Activated CD8-positive, alpha-beta memory T cell treated with anti-CD3 and anti-CD28 coated beads for 1 hour (primary cell): ENCODE measurements around the gene NAPA.
"Not testable (repeated sequence)": the region's sequence is repeated elsewhere in the genome, so short reads cannot be mapped to it uniquely, and the experiment has no call there.

Experiments used
- DNase-seq, 2 donors: peaks; one replicate each; pipeline ENCODE4 v3.0.0-alpha.2; 2020; ENCODE audit warnings: low read depth in 1 of 2; ENCODE audit errors: extremely low read depth in 1 of 2

NAPA gene

DNA sequence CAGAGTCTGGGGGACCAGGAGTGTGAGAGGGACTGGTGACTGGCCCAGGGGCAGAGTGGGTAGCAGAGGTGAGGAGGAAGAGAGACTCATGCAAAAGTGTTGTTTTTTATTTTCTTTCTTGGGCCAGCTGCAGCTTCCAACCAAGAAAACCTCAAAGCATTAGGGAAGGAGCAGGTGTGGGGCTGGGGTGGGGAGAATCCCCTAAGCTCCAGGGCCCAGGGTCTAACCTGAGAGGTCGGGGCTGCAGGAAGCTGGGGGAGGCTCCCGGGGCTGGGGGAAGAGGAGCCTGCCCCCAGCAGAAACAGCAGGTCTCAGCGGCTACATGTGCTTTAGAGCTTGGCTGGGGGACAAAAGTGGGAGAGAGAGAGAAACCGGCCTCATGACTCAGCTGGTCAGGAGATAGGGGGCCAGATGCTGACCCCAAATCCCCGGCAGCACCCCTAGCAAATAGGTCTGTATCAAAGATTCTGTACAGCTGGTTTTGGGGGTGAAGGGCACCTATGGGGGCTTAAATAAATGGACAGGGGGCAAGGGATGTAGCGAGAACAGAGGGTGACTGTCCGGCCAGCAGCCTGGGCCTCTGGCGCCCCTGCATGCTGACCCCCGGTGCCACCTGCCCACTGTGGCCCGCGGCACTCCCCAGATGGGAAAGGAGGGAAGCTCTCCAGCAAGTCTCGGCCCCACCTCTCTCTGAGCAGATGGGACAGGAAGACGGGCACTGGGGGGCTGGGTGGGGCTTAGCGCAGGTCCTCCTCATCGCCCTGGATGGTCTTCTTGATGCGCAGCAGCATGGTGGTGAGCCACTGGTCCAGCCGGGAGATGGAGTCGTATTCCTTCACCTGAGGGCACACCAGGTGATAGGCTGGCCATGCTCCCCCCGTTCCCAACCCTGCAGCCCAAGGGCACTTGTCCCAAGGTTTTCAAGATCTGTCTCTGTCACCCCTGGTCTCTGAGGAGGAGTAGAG, 27.0 kb downstream of the NAPA start:
- DNase-seq: no peak

DNA sequence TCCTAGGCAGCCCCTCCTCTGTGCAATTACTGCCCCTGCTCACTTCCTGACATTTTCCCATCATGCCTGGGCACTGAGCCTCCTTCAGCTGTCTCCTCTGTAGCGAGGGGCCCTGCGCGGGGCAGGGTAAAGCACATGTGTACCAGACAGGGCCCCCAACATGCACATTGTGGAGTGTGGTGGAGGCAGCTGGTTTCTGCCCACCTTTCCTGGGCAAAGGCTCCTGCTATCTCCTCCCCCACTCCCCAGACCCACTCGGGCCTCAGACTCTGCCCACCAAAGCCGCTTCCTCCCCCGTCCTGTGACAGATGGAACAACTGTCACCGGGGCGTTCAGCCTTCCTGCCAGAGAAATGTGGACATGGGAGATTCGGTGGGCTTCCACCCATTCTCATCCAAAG, 28.0 kb downstream of the NAPA start:
- DNase-seq: no peak

DNA sequence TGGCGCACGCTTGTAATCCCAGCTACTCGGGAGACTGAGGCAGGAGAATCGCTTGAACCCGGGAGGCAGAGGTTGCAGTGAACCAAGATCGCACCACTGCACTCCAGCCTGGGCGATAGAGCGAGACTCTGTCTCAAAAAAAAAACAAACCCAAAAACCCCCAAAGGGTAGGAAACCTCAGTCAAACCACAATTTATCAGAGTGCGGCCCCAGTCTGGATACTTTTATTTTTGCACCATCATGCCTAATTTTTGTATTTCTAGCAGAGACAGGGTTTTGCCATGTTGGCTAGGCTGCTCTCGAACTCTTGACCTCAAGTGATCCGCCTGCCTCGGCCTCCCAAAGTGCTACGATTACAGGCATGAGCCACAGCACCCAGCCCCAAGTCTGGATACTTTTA, 28.6 kb downstream of the NAPA start:
- DNase-seq: not testable (repeated sequence)

DNA sequence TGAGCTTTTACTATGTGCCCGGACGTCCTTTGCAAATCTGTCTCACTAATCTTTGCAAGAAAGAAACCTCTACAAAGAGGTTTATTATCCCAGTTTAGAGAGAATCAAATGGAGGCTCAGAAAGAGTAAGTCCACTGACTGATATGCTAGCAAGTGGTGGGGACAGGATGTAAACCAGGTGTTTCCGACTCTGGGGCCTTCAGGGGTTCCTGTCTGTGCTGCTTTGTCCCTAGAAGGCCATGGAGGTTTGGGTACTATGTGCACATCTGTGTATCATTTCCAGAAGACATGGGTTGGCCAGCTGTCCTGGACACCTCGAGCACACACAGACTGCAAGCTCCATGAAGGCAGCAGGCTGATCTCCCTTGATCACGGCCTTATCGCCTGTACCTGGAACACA, 29.7 kb downstream of the NAPA start:
- no peak for DNase-seq

DNA sequence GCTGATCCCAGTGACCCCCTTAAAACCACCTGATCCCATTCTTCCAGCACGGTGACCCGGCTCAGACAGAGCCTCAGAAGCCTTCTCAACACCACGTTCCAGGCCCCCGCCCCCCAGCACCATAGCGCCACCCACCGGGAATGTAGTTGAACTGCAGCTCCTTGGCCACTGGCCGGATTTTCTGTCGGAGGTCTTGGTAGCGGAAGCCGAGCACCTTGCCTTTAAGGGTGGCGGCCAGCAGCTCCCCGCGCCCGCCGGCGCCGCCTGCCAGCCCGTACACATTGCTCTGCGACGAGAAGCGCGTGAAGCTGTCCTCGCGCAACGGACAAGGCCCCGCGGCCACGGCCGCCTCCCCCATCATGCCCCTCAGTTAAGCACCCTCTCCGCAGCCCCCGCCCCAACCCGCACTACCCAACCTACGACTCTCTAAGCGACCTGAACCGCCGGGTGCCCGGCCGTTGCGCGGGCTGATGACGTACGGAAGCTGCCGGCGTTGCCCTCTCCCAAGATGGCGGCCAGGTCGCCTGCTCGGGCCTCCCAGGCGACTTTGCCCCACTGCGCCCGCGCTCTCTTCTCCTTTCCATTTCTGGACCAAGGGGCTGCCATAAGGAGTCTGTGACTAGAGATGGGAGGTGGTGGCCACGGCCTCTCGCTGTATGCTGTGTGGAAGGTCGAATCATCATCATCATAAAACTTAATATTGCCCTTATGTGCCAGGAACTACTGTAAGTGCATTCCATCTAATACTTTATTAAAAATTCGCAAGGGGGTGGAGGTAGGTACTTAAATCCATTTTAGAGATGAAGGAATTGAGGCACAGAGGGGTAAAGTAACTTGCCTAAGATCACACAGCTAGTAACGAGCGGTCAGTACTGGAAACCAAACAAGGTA, 30.8 kb downstream of the NAPA start, which contains the start of gene KPTN:
Gene KPTN, minus strand, starts transcription at position 420 of the 891 bp plus-strand sequence. Its CDS starts 59 bp downstream, at position 361.
- DNase-seq: peak; percentile 65 to 84

DNA sequence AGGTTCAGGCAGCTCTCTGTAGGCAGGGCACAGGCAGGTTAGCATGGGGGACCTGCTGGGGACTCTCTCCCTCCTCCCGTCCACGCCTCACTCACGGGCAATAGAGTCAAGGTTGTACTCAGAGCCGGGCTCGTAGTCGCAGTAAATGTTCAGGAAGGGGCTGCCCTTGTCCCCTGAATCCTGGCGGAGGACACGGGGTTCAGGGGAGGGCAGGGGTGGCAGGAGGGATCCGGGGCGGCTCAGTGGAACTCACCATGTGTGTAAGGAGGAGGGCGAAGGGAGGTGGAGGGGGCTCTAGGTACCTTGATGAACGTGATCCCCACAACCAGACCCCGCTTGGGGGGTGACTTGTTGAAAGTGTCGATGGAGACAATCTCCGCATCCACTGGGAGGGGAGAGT, 31.7 kb downstream of the NAPA start:
- no peak for DNase-seq

DNA sequence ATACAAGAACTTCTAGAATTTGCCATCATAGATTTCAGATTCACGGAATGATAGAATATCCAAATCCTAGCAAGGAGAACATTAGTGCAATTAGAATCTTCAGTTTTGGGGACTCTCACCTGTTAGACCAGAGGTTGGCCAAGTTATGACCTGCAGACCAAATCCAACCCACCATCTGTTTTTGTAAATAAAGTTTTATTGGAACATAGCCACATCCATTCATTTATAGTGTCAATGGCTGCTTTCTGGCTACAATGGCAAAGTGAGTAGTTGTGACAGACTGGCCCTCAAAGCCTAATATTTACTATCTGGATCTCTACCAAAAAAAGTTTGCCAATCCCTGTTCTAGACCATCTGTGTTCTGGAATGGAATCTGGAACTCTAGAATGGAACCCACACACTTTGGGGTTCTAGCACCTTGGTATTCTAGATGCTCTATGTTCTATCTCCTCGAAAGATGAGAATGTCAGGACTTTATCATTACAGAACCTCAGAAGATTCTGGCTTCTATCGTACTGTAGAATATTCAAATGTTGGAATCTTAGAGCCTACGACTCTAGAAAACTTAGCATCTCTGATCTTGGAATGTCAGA, 33.3 kb downstream of the NAPA start:
- no peak for DNase-seq

DNA sequence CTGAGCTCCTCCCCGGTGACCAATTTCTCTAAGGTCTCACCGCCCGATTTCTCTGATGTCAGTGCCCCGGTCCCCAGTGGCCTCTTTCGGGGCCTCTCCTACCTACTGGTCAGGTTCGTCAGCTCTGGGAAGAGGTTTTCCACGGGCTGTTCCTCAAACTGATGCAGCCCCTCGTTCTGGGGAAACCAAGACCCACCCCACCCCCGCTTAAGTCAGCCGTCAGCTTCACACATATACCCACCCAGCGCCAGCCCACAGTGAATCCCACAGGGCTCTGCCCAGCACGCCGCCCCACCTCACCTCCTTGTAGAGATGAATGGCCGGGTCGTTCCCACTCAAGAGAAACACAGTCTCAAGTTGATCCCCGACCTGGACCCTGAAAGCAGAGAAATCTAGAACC, 34.2 kb downstream of the NAPA start:
- no peak for DNase-seq

DNA sequence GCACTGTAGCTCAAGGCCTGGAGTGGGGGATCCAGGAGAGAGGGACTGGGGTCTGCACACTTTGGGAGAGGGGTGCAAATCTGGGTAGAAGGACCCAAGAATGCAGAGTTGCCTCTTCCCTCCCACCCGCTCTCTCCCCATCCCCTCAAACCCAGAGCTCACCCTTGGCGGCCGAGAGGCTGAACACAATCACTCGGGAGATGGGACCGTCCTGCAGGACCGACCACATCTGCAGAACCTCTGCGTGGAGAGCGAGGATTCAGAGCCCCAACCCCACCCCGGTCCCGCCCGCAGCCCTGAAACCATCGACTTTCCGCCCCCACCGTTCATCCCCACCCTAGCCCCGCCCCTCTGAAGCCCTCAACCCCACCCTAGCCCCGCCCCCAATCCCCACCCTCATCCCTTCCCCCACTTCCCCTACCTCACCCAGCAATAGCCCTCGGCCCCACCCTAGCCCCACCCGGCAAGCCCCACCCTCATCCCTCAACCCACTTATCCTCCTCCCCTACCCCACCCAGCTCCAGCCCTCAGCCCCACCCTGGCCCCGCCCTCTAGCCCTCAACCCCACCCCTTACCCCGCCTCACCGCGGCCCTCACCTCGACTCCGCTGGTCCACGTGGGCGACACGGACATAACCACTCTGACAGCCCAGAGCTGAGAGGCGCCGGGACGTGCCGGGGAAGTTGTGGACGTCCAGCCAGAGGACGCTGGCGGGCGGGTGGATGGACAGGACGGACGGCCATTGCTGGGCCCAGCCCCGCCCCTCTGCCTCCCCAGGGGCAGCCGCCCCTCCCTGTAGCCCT, 35.0 kb downstream of the NAPA start:
- no peak for DNase-seq

DNA sequence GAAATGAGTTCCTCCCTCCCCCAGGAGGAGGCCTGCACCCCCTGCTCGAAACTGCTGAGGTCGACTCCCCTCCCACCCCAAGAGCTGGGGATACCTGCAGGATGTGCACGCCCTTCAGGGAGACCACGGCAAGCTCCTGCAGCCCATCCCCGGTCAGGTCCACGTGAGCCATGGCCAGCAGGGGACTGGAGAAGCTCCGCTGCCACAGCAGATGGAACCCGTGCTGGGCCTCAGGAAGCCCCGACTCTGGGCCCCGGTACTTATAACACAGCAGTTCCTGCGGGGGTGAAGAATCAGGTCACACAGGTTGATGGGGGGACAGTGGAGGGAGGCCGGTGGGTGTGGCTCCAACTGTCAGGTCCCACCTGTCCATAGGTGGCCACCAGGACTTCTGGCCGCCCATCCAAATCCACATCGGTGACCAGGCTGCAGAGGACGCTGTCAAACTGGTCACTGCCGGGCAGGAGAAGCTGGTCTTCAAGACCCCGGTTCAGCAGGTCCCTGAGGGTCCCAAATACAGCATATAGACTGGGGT, 38.4 kb downstream of the NAPA start:
- no peak for DNase-seq

DNA sequence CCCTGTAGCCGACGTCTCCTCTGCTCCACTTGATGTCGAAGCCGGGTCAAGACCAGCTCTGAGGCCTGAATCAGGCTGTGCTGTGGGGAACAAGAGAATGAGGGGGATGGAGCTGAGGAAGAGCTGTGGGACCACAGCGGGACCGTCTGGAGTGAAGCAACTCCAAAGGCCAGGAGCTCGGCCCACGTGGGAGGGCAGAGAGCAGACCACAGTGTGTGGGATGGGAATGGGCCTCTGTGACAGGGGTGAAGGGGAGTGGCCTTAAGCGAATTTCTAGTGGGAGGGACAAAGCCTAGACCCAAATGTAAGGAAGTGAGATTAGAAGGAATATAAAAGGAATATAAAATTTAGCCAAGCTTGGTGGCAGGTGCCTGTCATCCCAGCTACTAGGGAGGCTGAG, 39.4 kb downstream of the NAPA start:
- DNase-seq: no peak

DNA sequence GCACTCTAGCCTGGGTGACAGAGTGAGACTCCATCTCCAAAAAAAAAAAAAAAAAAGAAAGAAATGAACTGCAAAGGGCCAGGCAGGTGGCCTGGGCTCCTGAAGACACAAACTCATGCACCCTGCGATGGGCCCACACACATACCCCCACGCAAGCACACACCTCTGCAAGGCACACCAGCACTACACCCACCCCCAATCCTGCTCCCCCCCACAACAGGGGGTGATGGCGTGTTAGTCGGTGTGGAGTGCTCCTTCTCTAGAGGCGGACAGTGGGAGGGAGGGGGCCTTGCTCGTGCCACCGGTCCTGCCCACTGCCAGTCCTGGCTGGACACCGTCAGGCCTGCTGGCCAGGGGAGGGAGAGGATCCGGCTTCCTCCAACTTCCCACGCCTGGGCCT, 41.5 kb downstream of the NAPA start:
- no peak for DNase-seq

DNA sequence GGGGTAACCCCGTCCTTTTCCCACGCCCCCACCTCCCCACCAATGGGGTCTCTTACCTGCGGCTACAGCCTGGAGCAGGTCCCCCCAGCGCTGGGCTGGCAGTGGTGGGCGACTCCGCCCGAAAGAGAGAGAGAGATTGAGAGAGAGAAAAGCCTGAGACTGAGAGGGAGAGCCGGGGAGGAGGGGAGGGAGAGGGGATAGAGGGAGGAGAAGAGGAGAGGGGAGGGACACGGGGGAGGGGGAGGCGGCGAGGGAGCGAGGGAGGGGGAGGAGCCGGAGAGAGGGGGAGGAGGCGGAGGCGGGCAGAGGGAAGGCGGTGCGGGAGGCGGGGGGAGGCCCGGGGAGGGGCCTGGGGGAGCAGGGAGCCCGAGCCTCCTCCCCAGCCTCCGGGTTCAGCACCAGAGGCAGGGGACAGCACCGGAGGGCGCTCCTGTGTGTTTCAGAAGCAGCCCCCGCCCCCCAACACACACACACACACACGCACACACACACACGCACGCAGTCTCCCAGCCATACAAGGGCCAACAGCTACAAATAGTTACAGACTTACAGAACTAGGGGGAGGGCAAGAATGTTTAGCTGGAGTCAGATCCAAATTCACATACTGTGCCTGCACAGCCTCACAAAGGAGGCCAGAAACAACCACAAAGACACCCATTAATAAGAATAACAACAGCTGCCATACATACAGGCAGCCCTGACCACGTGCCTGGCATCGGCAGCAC, 43.0 kb downstream of the NAPA start, which contains the start of gene SLC8A2:
Gene SLC8A2, minus strand, starts transcription at position 161 of the 725 bp plus-strand sequence. CDS start 5,490 bp downstream, outside the sequence.
- peak in 1 of 2 donors; percentile 40 for DNase-seq

DNA sequence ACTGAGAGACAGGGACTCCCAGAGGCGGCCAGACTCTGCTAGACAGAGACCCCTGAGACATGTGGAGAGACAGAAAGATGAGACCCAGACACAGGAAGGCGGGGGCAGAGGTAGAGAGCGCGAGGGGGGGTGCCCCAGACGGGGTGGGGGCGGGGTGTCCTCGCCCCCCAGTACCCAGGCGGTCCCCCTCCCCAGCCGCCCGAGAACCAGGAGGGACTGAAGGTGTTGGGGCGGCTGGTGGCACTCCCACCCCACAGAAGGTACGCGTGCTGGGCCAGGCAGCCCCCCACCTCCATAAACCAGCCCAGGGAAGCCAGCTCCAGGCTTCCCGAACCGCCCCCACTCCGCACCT, 43.5 kb downstream of the NAPA start:
- DNase-seq: no peak

DNA sequence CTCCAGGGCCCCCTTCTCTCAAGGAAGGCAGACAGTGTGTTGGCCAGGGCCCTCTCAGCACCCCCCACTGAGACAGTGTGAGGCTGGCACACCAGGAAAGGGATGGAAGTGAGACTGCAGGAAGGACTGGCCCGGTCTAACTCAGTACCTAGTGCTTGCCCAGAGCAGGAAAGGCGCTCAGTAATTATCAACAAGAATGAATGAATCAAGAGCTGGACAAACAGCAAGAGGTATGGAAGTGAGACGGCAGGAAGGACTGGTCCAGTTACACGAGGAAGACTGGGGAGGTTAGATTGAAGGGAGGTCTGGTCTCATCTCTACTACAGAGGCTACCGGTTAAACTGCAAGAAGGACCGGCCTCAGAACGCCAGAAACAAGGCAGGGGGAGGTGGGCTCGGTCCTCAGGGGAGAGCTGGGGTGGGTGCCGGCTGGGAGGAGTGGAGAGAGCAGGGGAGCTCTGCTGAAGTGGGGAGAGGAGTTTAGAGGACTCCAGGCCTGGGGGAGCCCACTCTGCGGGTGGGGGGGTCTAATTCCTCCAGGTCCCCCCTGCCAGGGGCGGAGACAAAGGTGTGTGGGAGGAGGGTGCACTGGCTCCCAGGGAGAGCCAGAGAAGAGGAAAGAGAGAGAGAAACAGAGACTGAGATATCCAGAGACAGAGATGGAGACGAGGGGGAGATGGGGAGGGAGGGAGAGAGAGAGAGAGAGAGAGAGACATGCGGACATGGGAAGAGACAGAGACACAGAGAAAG, 44.2 kb downstream of the NAPA start:
- no peak for DNase-seq

DNA sequence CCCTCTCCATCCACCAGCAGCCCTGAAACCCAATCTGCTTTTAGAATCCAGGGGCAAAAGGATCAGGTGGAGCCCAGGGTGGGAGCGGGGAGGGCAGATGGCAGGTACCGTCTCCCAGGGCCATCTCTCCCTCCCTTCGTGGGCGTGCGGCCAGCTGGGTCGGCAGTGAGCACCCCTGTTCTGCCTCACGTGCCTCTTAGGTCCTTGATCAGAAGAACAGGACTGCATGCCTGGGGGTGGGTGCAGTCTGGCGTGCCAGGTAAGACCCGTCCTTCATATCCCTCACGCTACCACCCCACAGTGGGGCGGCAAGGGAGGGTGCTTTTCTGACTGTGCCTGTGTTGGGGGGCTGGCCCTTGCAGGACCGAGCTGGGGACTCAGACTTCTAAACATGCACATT, 45.1 kb downstream of the NAPA start:
- no peak for DNase-seq

DNA sequence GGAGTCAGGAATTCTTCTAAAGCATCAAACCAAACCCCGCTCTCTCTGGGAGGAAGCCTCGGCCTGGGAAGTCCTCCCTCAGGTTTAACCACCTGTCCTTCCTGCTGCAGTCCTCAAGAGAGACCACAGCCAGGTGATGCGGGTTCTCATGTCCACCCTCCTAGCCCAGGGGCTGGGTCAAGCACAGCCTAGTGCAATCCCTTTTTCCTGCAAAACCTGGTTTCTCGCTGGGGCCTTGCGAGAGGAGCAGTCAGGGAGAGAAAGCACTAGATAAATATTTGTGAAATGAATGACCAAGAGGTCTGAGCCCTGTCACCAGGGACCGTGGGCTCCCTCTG, 45.5 kb downstream of the NAPA start:
- no peak for DNase-seq

DNA sequence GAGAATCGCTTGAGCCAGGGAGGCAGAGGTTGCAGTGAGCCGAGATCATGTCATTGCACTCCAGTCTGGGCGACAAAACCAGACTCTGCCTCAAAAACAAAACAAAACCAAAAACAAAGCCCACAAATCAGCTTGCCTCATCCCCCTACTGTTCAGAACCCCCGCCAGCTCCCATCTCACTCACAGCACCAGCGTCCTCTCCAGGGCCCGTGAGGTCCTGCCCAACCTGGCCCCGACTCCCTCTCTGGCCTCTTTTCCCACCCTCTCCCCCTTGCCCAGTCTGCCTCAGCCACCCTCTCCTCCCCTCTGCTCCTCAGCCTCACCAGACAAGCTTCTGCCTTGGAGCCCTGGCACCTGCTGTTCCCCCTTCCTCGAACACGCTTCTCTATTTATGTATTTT, 46.9 kb downstream of the NAPA start:
- DNase-seq: no peak

DNA sequence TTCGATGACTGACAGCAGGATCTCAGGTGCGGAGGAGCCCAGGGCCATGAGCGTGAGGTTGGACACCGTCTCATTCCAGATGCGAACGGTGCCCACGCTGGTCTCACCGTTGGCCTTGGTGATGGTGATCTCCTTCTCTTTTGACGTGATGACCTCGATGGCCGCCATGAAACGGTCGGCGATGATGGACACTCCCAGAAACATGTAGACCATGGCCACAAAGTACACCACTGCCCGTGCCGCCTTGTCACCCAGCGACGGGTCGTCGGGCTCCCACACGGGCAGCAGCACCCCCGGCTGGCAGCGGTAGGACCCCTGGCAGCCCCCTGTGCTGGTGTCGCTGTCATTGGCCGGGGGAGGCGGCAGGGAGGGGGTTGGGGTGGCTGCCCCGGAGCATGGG, 48.9 kb downstream of the NAPA start:
- no peak for DNase-seq
